Testis (tissue), 5 donors: Measurements from ENCODE around the gene FATE1. TPM values are rescaled to one million over a fixed set of nuclear protein-coding genes. Genes with fewer than 3 reads are reported as not detected.

Source experiments
- DNase-seq: peaks from one replicate; pipeline ENCODE4 v3.0.0-alpha.2; 2019
- H3K27ac ChIP-seq, 2 donors: fragments of 200-600 bp; sonication (generic); one replicate each; pipeline ENCODE4 v1.5.1; 2019
- H3K27me3 ChIP-seq: fragments of 200-600 bp; sonication (generic); one replicate; pipeline ENCODE4 v1.5.1; 2019
- H3K36me3 ChIP-seq: fragments of 200-600 bp; sonication (generic); one replicate; pipeline ENCODE4 v1.5.1; 2017; ENCODE audit warnings: low read depth; ENCODE audit errors: missing control alignments
- H3K4me1 ChIP-seq: fragments of 200-600 bp; sonication (generic); one replicate; pipeline ENCODE4 v1.5.1; 2019
- H3K4me3 ChIP-seq, 2 donors: fragments of 200-600 bp; sonication (generic); one replicate each; pipeline ENCODE4 v1.5.1; 2017 to 2019
- H3K9me3 ChIP-seq: fragments of 200-600 bp; sonication (generic); one replicate; pipeline ENCODE4 v1.5.1; 2017
- CTCF ChIP-seq, 3 experiments: fragments of 450-650 bp in 2 of 3; fragments of 200-600 bp in 1 of 3; sonication (generic) in 1 of 3; IDR thresholded peaks; one replicate each; pipeline ENCODE4 v1.5.1; 2016 to 2019; ENCODE audit warnings: antibody characterized with exemption in 3 of 3, mild to moderate bottlenecking in 2 of 3, moderate library complexity in 1 of 3
- POLR2A ChIP-seq: fragments of 450-650 bp; IDR thresholded peaks from one replicate; pipeline ENCODE4 v1.6.1; 2017; ENCODE audit warnings: antibody characterized with exemption, mild to moderate bottlenecking, moderate library complexity
- WGBS, 2 donors: methylation state at CpG; one replicate each; pipeline ENCODE4 v1.1.5; 2018; 5-methylcytosine and 5-hydroxymethylcytosine counted together
- intact Hi-C: fragments of 100-400 bp; cut with DNase I; formaldehyde crosslinking; loops from one replicate; pipeline ENCODE4 v1.15.1; 2023; ENCODE audit warnings: low total_unique reads
- long read RNA-seq, 2 donors: transcript quantifications; one replicate each; lab custom pipeline, GENCODE V29; 2026
- polyA plus RNA-seq: library from polyadenylated mRNA; stranded (reverse); fragments of 350-450 nt; fragmentation: Illumina TruSeq; extraction: RNeasy Lipid Tissue Mini Kit (QIAGEN cat#74804); gene quantifications from one replicate; pipeline ENCODE4 v1.2.3, GENCODE V29; 2014; ENCODE audit warnings: low read depth, low replicate concordance; ENCODE audit not compliant: insufficient read depth
- total RNA-seq, 2 donors: library from RNA; depleted of rRNA; stranded (reverse); fragments of >200 nt; gene quantifications; one replicate each; pipeline ENCODE4 v1.2.3, GENCODE V29; 2016

The FATE1 gene, protein sequence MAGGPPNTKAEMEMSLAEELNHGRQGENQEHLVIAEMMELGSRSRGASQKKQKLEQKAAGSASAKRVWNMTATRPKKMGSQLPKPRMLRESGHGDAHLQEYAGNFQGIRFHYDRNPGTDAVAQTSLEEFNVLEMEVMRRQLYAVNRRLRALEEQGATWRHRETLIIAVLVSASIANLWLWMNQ
- total RNA-seq (1,000 to 10,000 TPM in 1 of 2 donors, 100 to 1,000 TPM in 1; 890 to 1,316 TPM), polyA plus RNA-seq (482 TPM)
- long read RNA-seq, donor 1, transcript FATE1-201 (5 exons, 1,072 nt), result major isoform, 70 of 75 reads
- long read RNA-seq, donor 1, partial matches to known transcripts, result 5 of 75 reads
- long read RNA-seq, donor 1, other reads (novel, unspliced or antisense), result 0 of 75 reads
- long read RNA-seq, donor 2, transcript FATE1-201 (5 exons, 1,072 nt), result major isoform, 31 of 47 reads
- long read RNA-seq, donor 2, partial matches to known transcripts, result 16 of 47 reads
- long read RNA-seq, donor 2, other reads (novel, unspliced or antisense), result 0 of 47 reads

- Histone ChIP-seq H3K4me3 (peak within 1 kb of the TSS in 1 of 2 donors; percentile 43), H3K27me3 (no peaks in the 10 kb centered on the region), H3K27ac (peak within 1 kb of the TSS in 1 of 2 donors; percentile 24), H3K4me1 (no peaks in the 10 kb centered on the region), H3K9me3 (no peaks in the 10 kb centered on the region), H3K36me3 (no peaks in the 10 kb centered on the region)
- WGBS, 2 donors, result 37 to 50% methylated on average over 2 to 3 of the region's 3 CpGs
- intact Hi-C loops, result no loop called here
- DNase-seq, result peak; percentile 67
- no peak for TF ChIP-seq POLR2A
- no peak for TF ChIP-seq CTCF (IDR thresholded peaks at IDR 0.05)
Measured at GRCh38 chrX:151715752-151716151, at the start of gene FATE1. TSS of gene FATE1 (plus strand) at chrX:151716035. CDS start at chrX:151716120, 85 bp downstream.

GRCh38 chrX:151675121-151675746 is 40.6 kb upstream of the FATE1 start:
- 46 to 54% methylated on average over 4 to 5 of the region's 6 CpGs for WGBS, 2 donors
- H3K36me3 ChIP-seq, result no peaks in the 10 kb centered on the region
- intact Hi-C loops, result no loop called here

DNA sequence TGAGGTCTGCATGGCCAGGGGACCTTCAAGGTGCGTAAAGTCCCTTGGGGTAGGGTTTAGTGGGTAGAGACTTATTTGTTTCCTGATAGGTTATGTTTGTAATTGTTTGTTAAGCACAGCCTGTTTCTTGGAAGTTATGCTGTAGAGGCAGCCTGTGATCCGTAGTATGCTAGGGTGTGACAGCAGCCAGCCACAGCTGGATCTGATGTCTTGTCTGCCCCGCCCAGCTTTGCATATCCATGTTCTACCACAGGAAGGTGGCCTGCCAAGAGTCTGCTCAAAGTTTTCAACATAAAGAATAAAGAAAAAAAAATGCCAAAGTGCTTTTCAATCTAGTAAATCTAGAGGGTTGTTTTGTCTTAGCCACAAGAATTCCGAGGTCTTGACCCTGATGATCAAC is 39.6 kb upstream of the FATE1 start:
- Histone ChIP-seq H3K27me3 (no peaks in the 10 kb centered on the region), H3K9me3 (no peaks in the 10 kb centered on the region), H3K27ac (no peak overlapping the region), H3K4me3 (no peak overlapping the region), H3K4me1 (no peaks in the 10 kb centered on the region), H3K36me3 (no peaks in the 10 kb centered on the region)
- WGBS, 2 donors, result 77 to 83% methylated on average over 3 to 4 of the region's 4 CpGs
- intact Hi-C loops, result no loop called here
- TF ChIP-seq CTCF (IDR thresholded peaks at IDR 0.05) (no peak), POLR2A (no peak)
- no peak for DNase-seq

More at GRCh38 chrX:151675121-151675746, 40.6 kb upstream of the FATE1 start:
- Histone ChIP-seq H3K27ac (no peak overlapping the region), H3K4me1 (no peaks in the 10 kb centered on the region), H3K27me3 (no peaks in the 10 kb centered on the region), H3K9me3 (no peaks in the 10 kb centered on the region), H3K4me3 (no peak overlapping the region)
- TF ChIP-seq CTCF (IDR thresholded peaks at IDR 0.05) (no peak), POLR2A (no peak)
- peak; percentile 66 for DNase-seq

DNA sequence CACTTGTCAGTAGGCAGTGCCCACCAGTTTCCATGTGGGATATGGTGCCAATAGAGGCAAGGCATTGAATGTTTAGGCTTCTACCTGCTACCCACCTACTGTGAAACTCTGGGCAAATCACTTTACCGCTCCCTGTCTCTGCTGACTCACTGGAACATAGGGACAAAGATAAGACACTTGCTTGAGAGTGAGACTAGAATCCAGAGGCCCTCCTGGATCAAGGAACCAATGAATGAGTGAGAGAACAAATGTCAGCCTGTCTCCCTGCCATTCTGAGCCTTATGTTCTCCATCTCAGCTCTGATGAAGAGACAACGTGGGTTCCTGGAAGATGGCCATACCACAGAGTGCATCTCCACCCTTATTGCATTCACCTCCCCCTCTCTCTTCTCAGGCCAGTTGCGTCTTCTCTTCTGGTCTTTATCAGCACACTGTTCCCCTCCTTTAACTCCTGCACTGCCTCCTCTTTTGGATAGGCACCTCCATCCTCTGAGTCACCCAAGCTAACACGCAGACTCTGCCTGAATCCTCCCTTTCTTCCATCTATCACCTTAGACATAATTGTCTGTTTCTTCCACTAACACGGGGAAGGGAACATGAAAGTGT is 35.9 kb upstream of the FATE1 start:
- intact Hi-C loops, result no loop called here
- 59% methylated on average over 5 of the region's 5 CpGs for WGBS, 2 donors
- no peak for DNase-seq
- TF ChIP-seq CTCF (IDR thresholded peaks at IDR 0.05), result no peak
- TF ChIP-seq POLR2A, result no peak
- Histone ChIP-seq H3K4me1 (no peaks in the 10 kb centered on the region), H3K27ac (no peak overlapping the region), H3K9me3 (no peaks in the 10 kb centered on the region), H3K27me3 (no peaks in the 10 kb centered on the region), H3K36me3 (no peaks in the 10 kb centered on the region), H3K4me3 (no peak overlapping the region)
